Cardiac muscle cell (in vitro differentiated cells and primary cell): ENCODE results near the gene SPNS1. TPM values are rescaled to one million over a fixed set of nuclear protein-coding genes. Genes with fewer than 3 reads are reported as not detected.
"Not testable (repeated sequence)": the region's sequence is repeated elsewhere in the genome, so short reads cannot be mapped to it uniquely, and the experiment has no call there.

Source experiments
- DNase-seq, 2 donors: peaks; one replicate each; pipeline versions ENCODE4 v3.0.0 to v3.0.0-alpha.2; 2010 to 2017; ENCODE audit warnings: low read depth in 1 of 2, low spot score in 1 of 2
- H3K27ac ChIP-seq: fragments of 200-600 bp; sonication (generic); 2 replicates; pipeline ENCODE4 v1.5.1; 2016
- H3K27me3 ChIP-seq: fragments of 200-600 bp; sonication (generic); 2 replicates; pipeline ENCODE4 v1.6.0; 2016; ENCODE audit warnings: control low read depth
- H3K36me3 ChIP-seq: fragments of 200-600 bp; sonication (generic); 2 replicates; pipeline ENCODE4 v1.5.1; 2016; ENCODE audit warnings: control low read depth
- H3K4me1 ChIP-seq: fragments of 200-600 bp; sonication (generic); 2 replicates; pipeline ENCODE4 v1.8.1; 2017; ENCODE audit warnings: low read depth, mild to moderate bottlenecking, mixed run types
- H3K4me3 ChIP-seq: fragments of 200-600 bp; sonication (generic); 2 replicates; pipeline ENCODE4 v1.5.1; 2016; ENCODE audit warnings: mild to moderate bottlenecking
- H3K9me3 ChIP-seq: fragments of 200-600 bp; sonication (generic); 2 replicates; pipeline ENCODE4 v1.5.1; 2017; ENCODE audit warnings: low read depth, mild to moderate bottlenecking, control low read depth
- CTCF ChIP-seq: IDR thresholded peaks from 2 replicates; pipeline ENCODE4 v1.5.1; 2012; ENCODE audit warnings: low read depth, mild to moderate bottlenecking, low read length
- polyA plus RNA-seq: library from polyadenylated mRNA; unstranded; fragments of >200 nt; fragmentation: Nextera tagmentation; extraction: Ambion mirVana; gene quantifications from 2 replicates; pipeline ENCODE4 v1.2.1, GENCODE V29; 2016
- total RNA-seq: library from RNA; depleted of rRNA; stranded (reverse); fragments of >200 nt; gene quantifications from 2 replicates; pipeline ENCODE4 v1.2.3, GENCODE V29; 2016

The SPNS1 gene
- total and polyA plus RNA-seq, 2 experiments from 2014 or later = 54.4 to 98.9 TPM

GRCh38 chr16:28964496-28964895 lies 10.1 kb upstream of the SPNS1 start:
- Histone ChIP-seq H3K4me3 (no peak overlapping the region), H3K9me3 (no peaks in the 10 kb centered on the region), H3K36me3 (peaks cover 2% of the 10 kb centered on the region), H3K4me1 (no peaks in the 10 kb centered on the region), H3K27me3 (no peaks in the 10 kb centered on the region), H3K27ac (no peak overlapping the region)
- TF ChIP-seq CTCF = no peak
- no peak for DNase-seq

- no peaks in the 10 kb centered on the region for H3K27me3 ChIP-seq
- no peaks in the 10 kb centered on the region for H3K9me3 ChIP-seq
- peaks cover 2% of the 10 kb centered on the region for H3K36me3 ChIP-seq
- H3K4me1 ChIP-seq = no peaks in the 10 kb centered on the region
- no peak for DNase-seq
- H3K4me3 ChIP-seq = no peak overlapping the region
- TF ChIP-seq CTCF = no peak
- no peak overlapping the region for H3K27ac ChIP-seq
These were observed 7.4 kb upstream of the SPNS1 start for GRCh38 chr16:28967156-28967555.

GRCh38 chr16:28969696-28970095 lies 4.9 kb upstream of the SPNS1 start:
- H3K4me1 ChIP-seq, H3K4me3 ChIP-seq, H3K36me3 ChIP-seq, DNase-seq, H3K27me3 ChIP-seq, H3K9me3 ChIP-seq, H3K27ac ChIP-seq: not testable (repeated sequence)

GRCh38 chr16:28974007-28974436 lies 556 bp upstream of the SPNS1 start:
- Histone ChIP-seq H3K27me3 (no peaks in the 10 kb centered on the region), H3K4me3 (peak overlapping the region; percentile 81), H3K27ac (peak overlapping the region; percentile 85), H3K9me3 (no peaks in the 10 kb centered on the region), H3K36me3 (no peaks in the 10 kb centered on the region), H3K4me1 (no peaks in the 10 kb centered on the region)
- peak; percentile 88 for TF ChIP-seq CTCF
- DNase-seq = peak; percentile 79 to 85

- Histone ChIP-seq H3K4me3 (peak overlapping the region; percentile 81), H3K27ac (peak overlapping the region; percentile 68), H3K27me3 (no peaks in the 10 kb centered on the region), H3K4me1 (no peaks in the 10 kb centered on the region), H3K36me3 (no peaks in the 10 kb centered on the region), H3K9me3 (no peaks in the 10 kb centered on the region)
- no peak for TF ChIP-seq CTCF
- DNase-seq = peak in 1 of 2 donors; percentile 2
These were observed 601 bp downstream of the SPNS1 start for GRCh38 chr16:28975158-28975599.

- H3K27me3 ChIP-seq = no peaks in the 10 kb centered on the region
- no peaks in the 10 kb centered on the region for H3K9me3 ChIP-seq
- H3K36me3 ChIP-seq = peaks cover 3% of the 10 kb centered on the region
- TF ChIP-seq CTCF = peak; percentile 34
- H3K27ac ChIP-seq = no peak overlapping the region
- H3K4me1 ChIP-seq = no peaks in the 10 kb centered on the region
- DNase-seq = peak in 1 of 2 donors; percentile 30
- no peak overlapping the region for H3K4me3 ChIP-seq
These were observed 3.4 kb downstream of the SPNS1 start for GRCh38 chr16:28977703-28978662.

GRCh38 chr16:28980330-28980729 lies 5.8 kb downstream of the SPNS1 start:
- DNase-seq, H3K27ac ChIP-seq, H3K27me3 ChIP-seq, H3K36me3 ChIP-seq, H3K4me3 ChIP-seq, H3K4me1 ChIP-seq, H3K9me3 ChIP-seq: not testable (repeated sequence)
